Measurements from ENCODE around the gene OAT.

GRCh38 chr10:124380256-124380995 lies 38.3 kb downstream of the OAT start:
- TF ChIP-seq, protein P1, sequence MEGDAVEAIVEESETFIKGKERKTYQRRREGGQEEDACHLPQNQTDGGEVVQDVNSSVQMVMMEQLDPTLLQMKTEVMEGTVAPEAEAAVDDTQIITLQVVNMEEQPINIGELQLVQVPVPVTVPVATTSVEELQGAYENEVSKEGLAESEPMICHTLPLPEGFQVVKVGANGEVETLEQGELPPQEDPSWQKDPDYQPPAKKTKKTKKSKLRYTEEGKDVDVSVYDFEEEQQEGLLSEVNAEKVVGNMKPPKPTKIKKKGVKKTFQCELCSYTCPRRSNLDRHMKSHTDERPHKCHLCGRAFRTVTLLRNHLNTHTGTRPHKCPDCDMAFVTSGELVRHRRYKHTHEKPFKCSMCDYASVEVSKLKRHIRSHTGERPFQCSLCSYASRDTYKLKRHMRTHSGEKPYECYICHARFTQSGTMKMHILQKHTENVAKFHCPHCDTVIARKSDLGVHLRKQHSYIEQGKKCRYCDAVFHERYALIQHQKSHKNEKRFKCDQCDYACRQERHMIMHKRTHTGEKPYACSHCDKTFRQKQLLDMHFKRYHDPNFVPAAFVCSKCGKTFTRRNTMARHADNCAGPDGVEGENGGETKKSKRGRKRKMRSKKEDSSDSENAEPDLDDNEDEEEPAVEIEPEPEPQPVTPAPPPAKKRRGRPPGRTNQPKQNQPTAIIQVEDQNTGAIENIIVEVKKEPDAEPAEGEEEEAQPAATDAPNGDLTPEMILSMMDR (IDR thresholded peaks at IDR 0.05; ENCODE audit: poor library complexity), result no peak
- TF ChIP-seq EZH2 (IDR thresholded peaks at IDR 0.05; ENCODE audit: borderline replicate concordance) (no peak), EZH2phosphoT487 (IDR thresholded peaks at IDR 0.05; ENCODE audit: low read depth, severe bottlenecking, unreplicated experiment) (no peak)

All from hepatocyte (in vitro differentiated cells).